ENCODE measurements around the gene ABHD14A.

GRCh38 chr3:51940648-51941462 is 34.0 kb upstream of the ABHD14A start:
- TF ChIP-seq CTCF (IDR thresholded peaks at IDR 0.05) (no peak), EP300 (IDR thresholded peaks at IDR 0.05) (no peak)
